ENCODE measurements around the gene FAM76A.
"Not testable (repeated sequence)": the region's sequence is repeated elsewhere in the genome, so short reads cannot be mapped to it uniquely, and the experiment has no call there.

The FAM76A gene

GRCh38 chr1:27725374-27726172, at the start of gene FAM76A:
TSS of gene FAM76A (plus strand) at chr1:27725961. CDS start at chr1:27726081, 120 bp downstream.
- peak; percentile 98 to 99 for DNase-seq (ENCODE audit: low read depth in 2 of 2)

GRCh38 chr1:27676410-27676809, 49.4 kb upstream of the FAM76A start:
- no peak for DNase-seq (ENCODE audit: low read depth in 2 of 2)

GRCh38 chr1:27678747-27679146, 47.0 kb upstream of the FAM76A start:
- no peak for DNase-seq (ENCODE audit: low read depth in 2 of 2)

DNA sequence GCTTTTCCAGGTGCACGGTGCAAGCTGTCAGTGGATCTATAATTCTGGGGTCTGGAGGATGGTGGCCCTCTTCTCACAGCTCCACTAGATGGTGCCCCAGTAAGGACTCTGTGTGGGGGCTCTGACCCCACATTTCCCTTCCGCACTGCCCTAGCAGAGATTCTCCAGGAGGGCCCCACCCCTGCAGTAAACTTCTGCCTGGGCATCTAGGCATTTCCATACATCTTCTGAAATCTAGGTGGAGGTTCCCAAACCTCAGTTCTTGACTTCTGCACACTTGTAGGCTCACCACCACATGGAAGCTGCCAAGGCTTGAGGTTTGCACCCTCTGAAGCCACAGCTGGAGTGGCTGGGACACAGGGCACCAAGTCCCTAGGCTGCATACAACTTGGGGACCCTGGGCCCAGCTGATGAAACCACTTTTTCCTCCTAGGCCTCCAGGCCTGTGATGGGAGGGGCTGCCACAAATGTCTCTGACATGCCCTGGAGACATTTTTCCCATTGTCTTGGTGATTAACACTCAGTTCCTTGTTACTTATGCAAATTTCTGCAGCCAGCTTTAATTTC, 45.5 kb upstream of the FAM76A start:
- DNase-seq (ENCODE audit: low read depth in 2 of 2): not testable (repeated sequence)

GRCh38 chr1:27681580-27681979, 44.2 kb upstream of the FAM76A start:
- DNase-seq (ENCODE audit: low read depth in 2 of 2): not testable (repeated sequence)

DNA sequence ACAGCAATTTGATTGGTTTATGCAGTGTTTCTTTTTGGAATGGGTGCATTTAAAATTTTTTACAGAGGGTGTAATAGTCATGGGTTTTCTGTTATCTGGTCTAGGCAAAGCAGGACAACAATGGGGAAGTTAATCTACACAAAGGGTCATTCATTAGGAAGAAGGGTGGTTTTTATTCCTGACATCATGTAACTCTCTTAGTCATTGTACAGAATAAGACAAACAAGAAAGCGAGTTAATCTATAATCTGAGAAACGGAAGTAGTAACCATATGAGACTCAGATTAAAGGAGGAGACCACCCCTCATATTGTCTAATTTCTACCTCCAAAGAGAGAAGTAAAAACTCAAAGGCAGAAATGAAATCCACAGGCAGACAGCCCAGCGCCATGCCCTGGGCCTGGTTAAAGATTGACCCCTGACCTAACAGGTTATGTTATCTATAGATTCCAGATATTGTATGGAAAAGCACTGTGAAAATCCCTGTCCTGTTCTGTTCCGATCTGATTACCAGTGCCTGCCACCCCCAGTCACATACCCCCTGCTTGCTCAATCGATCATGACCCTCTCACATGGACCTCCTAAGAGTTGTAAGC, 43.3 kb upstream of the FAM76A start:
- DNase-seq (ENCODE audit: low read depth in 2 of 2): no peak

GRCh38 chr1:27684176-27684575, 41.6 kb upstream of the FAM76A start:
- DNase-seq (ENCODE audit: low read depth in 2 of 2): no peak

- DNase-seq (ENCODE audit: low read depth in 2 of 2): no peak
These were observed 39.4 kb upstream of the FAM76A start for GRCh38 chr1:27686223-27686990.

DNA sequence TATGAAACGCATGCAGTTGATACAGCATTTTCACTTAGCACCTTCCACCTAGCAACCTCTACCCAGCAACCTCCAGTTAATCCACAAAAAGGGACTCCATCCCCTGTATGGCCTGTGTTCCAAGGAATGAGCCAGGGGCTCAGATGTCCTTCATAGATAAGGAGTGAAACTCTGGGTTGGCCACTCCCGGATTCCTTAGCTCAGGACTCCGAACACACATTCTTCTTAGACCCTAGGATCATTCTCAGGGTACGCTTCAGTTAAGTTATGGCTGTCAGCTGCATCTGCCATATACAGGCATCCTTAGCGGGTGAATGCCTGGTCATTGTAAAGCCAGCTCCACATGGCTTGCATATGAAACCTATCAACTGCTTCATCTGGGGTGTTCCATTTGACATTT, 37.9 kb upstream of the FAM76A start:
- no peak for DNase-seq (ENCODE audit: low read depth in 2 of 2)

GRCh38 chr1:27689423-27690173, 36.2 kb upstream of the FAM76A start:
- DNase-seq (ENCODE audit: low read depth in 2 of 2): no peak

GRCh38 chr1:27690183-27690582, 35.6 kb upstream of the FAM76A start:
- no peak for DNase-seq (ENCODE audit: low read depth in 2 of 2)

- DNase-seq (ENCODE audit: low read depth in 2 of 2): not testable (repeated sequence)
These were observed 28.9 kb upstream of the FAM76A start for GRCh38 chr1:27696835-27697234.

GRCh38 chr1:27704958-27705357, 20.8 kb upstream of the FAM76A start:
- no peak for DNase-seq (ENCODE audit: low read depth in 2 of 2)

DNA sequence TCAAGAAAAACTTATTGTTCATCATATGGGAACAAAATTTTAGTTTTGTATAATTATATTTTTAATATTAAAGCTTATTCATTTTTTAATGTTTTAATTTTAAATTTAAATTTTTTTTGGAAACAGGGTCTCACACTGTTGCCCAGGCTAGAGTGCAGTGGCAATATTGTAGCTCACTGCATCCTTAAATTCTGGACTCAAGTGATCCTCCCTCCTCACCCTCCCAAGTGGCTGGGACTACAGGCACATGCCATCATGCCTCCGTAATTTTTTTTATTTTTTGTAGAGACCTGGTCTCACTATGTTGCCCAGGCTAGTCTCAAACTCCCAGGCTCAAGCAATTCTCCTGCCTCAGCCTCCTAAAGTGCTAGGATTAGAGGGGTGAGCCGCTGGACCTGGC, 20.2 kb upstream of the FAM76A start:
- DNase-seq (ENCODE audit: low read depth in 2 of 2): no peak

DNA sequence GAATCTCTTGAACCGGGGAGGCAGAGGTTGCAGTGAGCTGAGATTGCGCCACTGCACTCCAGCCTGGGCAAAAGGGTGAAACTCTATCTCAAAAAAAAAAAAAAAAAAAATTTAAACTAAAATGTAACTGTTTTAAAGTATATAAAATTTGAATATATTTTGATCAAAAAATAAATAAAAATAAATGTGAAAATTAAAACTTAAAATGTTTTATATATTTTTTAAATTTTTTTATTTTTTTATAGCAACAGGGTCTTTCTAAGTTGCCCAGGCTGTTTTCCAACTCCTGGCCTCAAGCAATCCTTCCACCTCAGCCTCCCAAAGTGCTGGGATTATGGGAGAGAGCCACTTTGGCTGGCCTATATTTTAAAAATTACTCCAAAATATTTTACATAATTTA, 15.2 kb upstream of the FAM76A start:
- no peak for DNase-seq (ENCODE audit: low read depth in 2 of 2)

- DNase-seq (ENCODE audit: low read depth in 2 of 2): no peak
These were observed 12.5 kb upstream of the FAM76A start for GRCh38 chr1:27713139-27713725.

GRCh38 chr1:27713869-27714513, 11.8 kb upstream of the FAM76A start:
- DNase-seq (ENCODE audit: low read depth in 2 of 2): no peak

DNA sequence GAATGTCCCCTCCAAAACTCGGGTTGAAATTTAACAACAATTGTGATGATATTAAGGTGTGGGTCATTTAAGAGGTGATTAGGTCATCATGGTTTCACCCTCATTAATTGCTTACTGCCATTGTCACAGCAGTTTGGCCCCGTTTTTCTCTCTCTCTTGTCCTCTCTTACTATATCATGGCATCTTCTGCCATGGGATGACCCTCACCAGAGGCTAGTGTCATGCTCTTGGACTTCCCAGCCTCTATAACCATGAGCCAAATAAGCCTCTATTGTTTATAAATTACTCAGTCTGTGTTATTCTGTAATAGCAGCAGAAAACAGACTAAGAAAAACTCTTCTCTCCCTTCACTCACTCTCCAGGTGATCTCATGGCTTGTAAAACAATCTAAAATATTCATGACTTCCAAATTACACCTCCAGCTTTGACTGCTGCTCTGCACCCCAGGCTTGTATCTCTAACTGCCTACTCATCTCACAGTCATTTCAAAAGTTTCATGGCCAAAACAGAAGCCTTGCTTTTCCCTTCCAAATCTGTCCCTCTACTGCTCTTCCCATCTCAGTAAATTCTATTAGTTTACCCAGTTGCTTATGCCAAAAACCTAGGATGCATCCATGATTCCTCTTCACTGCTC, 9.4 kb upstream of the FAM76A start:
- DNase-seq (ENCODE audit: low read depth in 2 of 2): no peak

DNA sequence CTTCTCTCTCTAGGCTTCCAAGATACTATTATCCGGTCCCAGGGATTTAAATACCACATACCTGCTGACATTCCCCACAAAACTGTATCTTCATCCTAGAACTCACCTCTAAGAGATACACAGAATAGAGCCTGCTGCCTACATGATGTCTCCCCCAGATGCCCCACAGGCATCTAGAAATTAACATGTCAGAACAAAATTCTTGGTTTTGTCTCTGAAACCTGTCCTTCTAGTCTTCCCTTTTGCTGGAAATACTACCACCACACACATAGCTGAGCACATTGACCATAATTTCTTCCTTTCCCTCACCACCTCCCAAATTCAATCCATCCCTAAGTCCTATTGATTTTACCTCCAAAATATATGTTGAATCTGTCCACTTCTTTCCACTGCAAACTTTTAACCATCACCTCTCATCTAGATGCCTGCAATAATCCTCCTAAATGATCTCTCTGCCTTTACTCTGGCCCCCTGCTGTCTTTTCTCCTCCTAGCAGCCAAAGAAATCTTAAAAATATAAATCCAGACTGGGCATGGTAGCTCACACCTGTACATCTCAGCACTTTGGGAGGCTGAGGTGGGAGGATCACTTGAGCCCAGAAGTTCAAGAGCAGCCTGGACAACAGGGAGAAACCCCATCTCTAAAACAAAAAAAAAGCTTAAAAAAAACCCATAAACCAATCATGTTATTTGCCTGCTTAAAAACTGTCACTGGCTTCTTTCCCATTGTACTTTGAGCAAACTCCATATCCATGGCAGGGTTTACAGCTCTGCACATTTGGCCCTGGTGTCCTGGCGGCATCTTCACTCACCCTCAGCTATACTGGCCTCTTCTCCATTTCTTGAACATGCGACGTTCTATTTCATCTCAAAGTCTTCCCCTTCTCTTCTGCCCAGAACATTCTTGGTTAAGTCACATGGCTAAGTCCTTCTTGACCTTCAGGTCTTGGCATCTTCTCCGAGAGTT, 6.2 kb upstream of the FAM76A start:
- no peak for DNase-seq (ENCODE audit: low read depth in 2 of 2)
